Skeletal muscle satellite cell (primary cell): ENCODE measurements around the gene WDR1.

ENCODE experiments used
- H3K27me3 ChIP-seq: 2 replicates; pipeline ENCODE4 v1.7.0; 2013; ENCODE audit warnings: low read length; ENCODE audit not compliant: control insufficient read depth, insufficient read depth
- H3K36me3 ChIP-seq: 2 replicates; pipeline ENCODE4 v1.7.0; 2013; ENCODE audit warnings: mild to moderate bottlenecking, control low read depth, low read length; ENCODE audit not compliant: insufficient read depth
- H3K4me1 ChIP-seq: 2 replicates; pipeline ENCODE4 v1.7.0; 2013; ENCODE audit warnings: low read length; ENCODE audit not compliant: control insufficient read depth, insufficient read depth
- H3K4me2 ChIP-seq: 2 replicates; pipeline ENCODE4 v1.7.0; 2013; ENCODE audit warnings: mild to moderate bottlenecking, low read length
- H3K4me3 ChIP-seq: 2 replicates; pipeline ENCODE4 v1.7.0; 2013; ENCODE audit warnings: low read length
- H3K9ac ChIP-seq: 2 replicates; pipeline ENCODE4 v1.7.0; 2013; ENCODE audit warnings: mild to moderate bottlenecking, low read depth, low read length, moderate library complexity
- H3K9me3 ChIP-seq: replicated peaks from 2 replicates; pipeline ENCODE4 v1.7.0; 2013; ENCODE audit warnings: mild to moderate bottlenecking, control low read depth, low read length

Gene WDR1

GRCh38 chr4:10051517-10052135 lies 65.0 kb downstream of the WDR1 start:
- H3K27me3 ChIP-seq: peaks cover 3% of the 10 kb centered on the region
- H3K9ac ChIP-seq: no peak overlapping the region
- no peak overlapping the region for H3K4me3 ChIP-seq
- no peaks in the 10 kb centered on the region for H3K9me3 ChIP-seq
- H3K4me2 ChIP-seq: no peak overlapping the region
- no peaks in the 10 kb centered on the region for H3K4me1 ChIP-seq
- no peaks in the 10 kb centered on the region for H3K36me3 ChIP-seq

GRCh38 chr4:10050721-10051120 lies 65.9 kb downstream of the WDR1 start:
- no peak overlapping the region for H3K4me3 ChIP-seq

GRCh38 chr4:10050261-10050661 lies 66.3 kb downstream of the WDR1 start:
- no peak overlapping the region for H3K9ac ChIP-seq
- no peaks in the 10 kb centered on the region for H3K36me3 ChIP-seq
- peaks cover 3% of the 10 kb centered on the region for H3K27me3 ChIP-seq
- no peaks in the 10 kb centered on the region for H3K9me3 ChIP-seq
- H3K4me3 ChIP-seq: no peak overlapping the region
- H3K4me2 ChIP-seq: no peak overlapping the region
- no peaks in the 10 kb centered on the region for H3K4me1 ChIP-seq

More at GRCh38 chr4:10050721-10051120, 65.9 kb downstream of the WDR1 start:
- H3K4me1 ChIP-seq: no peaks in the 10 kb centered on the region
- no peak overlapping the region for H3K9ac ChIP-seq
- no peak overlapping the region for H3K4me2 ChIP-seq
- H3K36me3 ChIP-seq: no peaks in the 10 kb centered on the region
- no peaks in the 10 kb centered on the region for H3K9me3 ChIP-seq
- H3K27me3 ChIP-seq: peaks cover 3% of the 10 kb centered on the region

DNA sequence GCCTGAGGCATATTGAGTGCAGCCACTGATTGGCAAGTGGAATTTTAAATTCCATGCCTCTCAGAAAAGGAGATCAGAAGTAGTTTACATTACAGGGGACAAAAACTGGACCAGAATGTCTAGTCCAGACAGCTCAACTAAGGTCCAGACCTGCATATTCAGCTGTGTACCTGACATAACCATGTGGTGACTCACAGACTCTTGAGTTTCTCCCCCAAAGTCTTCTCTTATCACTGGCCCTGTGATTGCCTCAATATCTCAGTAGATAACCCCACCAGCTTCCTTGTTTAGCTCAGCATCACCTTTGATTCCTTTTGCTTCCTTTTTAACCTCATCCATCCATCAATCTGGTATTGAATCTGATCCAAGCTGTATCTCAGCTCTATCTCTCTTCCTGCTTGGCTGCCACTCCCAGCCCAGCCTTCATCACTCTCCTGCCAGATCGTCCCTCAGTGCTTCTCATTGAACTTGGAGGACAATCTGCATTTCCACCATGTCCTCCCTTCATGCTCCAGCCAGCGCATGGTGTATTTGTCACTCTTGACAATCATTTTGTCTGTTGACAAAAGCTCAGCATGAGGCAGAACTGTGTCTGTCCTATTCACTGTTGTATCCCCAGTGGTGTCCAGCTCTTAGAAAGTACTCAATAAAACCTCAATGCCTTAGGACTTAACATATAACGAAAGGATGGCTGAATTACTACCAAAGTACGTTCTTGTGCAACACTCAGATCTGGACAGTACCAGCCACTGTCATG lies 67.5 kb downstream of the WDR1 start:
- Histone ChIP-seq H3K27me3 (peaks cover 3% of the 10 kb centered on the region), H3K36me3 (no peaks in the 10 kb centered on the region), H3K9me3 (no peaks in the 10 kb centered on the region), H3K4me3 (no peak overlapping the region), H3K9ac (no peak overlapping the region), H3K4me2 (no peak overlapping the region), H3K4me1 (no peaks in the 10 kb centered on the region)

- Histone ChIP-seq H3K27me3 (peaks cover 3% of the 10 kb centered on the region), H3K9ac (no peak overlapping the region), H3K36me3 (no peaks in the 10 kb centered on the region), H3K4me3 (no peak overlapping the region), H3K9me3 (no peaks in the 10 kb centered on the region), H3K4me1 (no peaks in the 10 kb centered on the region), H3K4me2 (no peak overlapping the region)
These were observed 68.6 kb downstream of the WDR1 start for GRCh38 chr4:10047967-10048366.

GRCh38 chr4:10046471-10046870 lies 70.1 kb downstream of the WDR1 start:
- no peak overlapping the region for H3K4me3 ChIP-seq
- H3K27me3 ChIP-seq: no peaks in the 10 kb centered on the region
- no peak overlapping the region for H3K9ac ChIP-seq
- no peak overlapping the region for H3K4me2 ChIP-seq
- H3K4me1 ChIP-seq: no peaks in the 10 kb centered on the region
- no peaks in the 10 kb centered on the region for H3K36me3 ChIP-seq
- H3K9me3 ChIP-seq: no peaks in the 10 kb centered on the region

DNA sequence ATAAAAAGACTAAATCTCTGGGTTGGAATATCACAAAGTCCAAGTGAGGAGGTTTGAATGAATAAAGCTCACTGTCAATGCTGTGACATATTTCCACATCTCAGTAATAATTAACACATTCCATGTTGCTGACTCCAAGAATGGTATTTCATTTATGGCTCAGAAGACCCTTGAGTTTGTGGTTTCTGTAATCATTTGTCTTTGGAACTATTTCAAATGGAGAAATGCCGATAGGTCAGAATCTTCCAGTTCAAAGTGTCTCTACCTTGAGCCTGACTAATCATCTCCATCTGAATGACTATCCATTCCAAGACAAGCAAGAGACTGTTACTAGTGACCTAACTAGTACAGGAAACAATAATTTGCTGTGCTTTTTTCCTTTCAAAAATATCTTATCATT lies 71.1 kb downstream of the WDR1 start:
- Histone ChIP-seq H3K4me2 (no peak overlapping the region), H3K9me3 (no peaks in the 10 kb centered on the region), H3K4me1 (no peaks in the 10 kb centered on the region), H3K27me3 (no peaks in the 10 kb centered on the region), H3K4me3 (no peak overlapping the region), H3K36me3 (no peaks in the 10 kb centered on the region), H3K9ac (no peak overlapping the region)

DNA sequence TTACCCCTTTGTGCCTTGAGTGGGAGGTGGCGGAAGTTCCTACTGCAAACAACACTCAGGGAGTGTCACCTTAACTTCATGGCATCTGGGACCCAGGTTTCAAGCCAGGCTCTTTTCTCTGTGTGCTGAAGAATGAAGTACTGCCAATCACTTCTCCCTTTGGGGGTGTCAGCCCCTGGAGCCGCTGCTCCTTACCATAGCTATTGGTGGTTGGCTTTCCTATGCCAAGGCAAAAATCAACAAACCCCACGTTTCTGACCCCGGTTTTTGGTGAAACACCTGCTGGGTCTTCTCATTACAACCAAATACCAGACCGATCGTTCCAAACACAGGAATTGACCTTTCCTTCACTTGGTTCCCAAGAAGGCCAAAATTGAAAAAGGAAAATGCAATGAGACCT lies 75.6 kb downstream of the WDR1 start:
- H3K27me3 ChIP-seq: peaks cover 17% of the 10 kb centered on the region
- no peaks in the 10 kb centered on the region for H3K9me3 ChIP-seq
- no peak overlapping the region for H3K4me3 ChIP-seq
- H3K9ac ChIP-seq: no peak overlapping the region
- no peaks in the 10 kb centered on the region for H3K36me3 ChIP-seq
- no peaks in the 10 kb centered on the region for H3K4me1 ChIP-seq
- H3K4me2 ChIP-seq: no peak overlapping the region

DNA sequence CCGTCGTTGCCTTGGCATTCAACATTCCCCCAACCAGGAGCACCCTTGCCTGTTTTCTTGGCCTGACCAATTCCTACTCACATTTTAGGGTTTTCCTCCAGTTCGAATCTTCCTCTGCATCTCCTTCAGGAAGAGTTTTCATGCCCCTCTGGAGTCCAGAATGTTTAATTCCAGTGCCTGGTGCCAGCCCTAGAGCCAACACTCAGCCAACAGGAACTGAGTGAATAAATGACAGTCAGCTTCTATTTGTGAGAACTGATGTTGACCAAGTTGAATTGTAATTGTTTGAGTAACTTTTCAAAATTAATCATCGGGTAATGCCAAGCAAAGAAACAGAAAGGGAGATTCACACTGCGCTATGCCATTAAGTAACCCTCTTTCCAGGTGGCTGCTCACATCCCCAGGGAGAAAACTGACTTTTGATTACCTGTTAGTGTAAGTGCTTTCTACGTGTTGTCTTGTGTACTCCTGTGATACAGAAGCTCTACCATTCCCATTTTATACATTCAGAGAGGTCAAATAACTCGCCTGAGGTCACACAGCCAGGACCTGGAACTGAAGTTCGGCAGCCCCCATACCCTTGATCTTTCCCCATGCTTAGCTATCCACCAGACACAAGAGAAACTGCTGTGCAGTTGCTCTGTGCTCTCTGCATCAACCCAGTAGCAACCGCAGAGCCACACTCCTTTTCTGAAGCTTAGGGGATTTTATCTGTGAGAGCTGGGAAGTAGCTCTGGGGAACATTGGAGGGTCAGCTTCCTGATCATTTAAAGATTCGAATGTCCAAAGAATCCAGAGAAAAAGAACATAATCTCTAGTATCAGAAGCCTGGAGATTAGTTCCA lies 76.3 kb downstream of the WDR1 start:
- H3K9me3 ChIP-seq: no peaks in the 10 kb centered on the region
- no peak overlapping the region for H3K4me3 ChIP-seq
- no peak overlapping the region for H3K9ac ChIP-seq
- H3K4me1 ChIP-seq: no peaks in the 10 kb centered on the region
- no peaks in the 10 kb centered on the region for H3K36me3 ChIP-seq
- peaks cover 17% of the 10 kb centered on the region for H3K27me3 ChIP-seq
- no peak overlapping the region for H3K4me2 ChIP-seq

- no peaks in the 10 kb centered on the region for H3K9me3 ChIP-seq
- no peaks in the 10 kb centered on the region for H3K36me3 ChIP-seq
- H3K4me3 ChIP-seq: no peak overlapping the region
- peaks cover 17% of the 10 kb centered on the region for H3K27me3 ChIP-seq
- H3K4me2 ChIP-seq: no peak overlapping the region
- peaks cover 23% of the 10 kb centered on the region for H3K4me1 ChIP-seq
- H3K9ac ChIP-seq: no peak overlapping the region
These were observed 79.7 kb downstream of the WDR1 start for GRCh38 chr4:10036807-10037342.

DNA sequence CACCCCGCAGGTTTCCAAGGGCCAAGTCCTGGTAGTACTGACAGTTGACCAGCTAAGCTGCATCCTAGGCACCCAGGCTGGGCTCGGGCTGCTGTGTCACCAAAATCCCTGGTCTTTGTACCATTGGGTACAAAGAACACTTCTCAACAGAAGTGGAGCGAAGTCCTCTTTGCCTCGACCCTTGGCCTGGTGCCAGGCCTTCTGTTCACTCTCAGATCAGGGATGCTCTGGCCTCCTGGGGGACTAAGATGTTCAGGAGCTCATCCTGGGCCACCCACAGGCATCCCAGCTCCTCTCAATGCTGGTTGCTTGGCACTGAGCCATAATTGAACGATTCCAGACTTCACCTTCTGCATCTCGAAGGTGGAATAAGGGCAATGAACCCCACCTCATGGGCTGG lies 81.5 kb downstream of the WDR1 start:
- peaks cover 17% of the 10 kb centered on the region for H3K27me3 ChIP-seq
- no peak overlapping the region for H3K4me2 ChIP-seq
- no peak overlapping the region for H3K9ac ChIP-seq
- no peak overlapping the region for H3K4me3 ChIP-seq
- H3K4me1 ChIP-seq: peaks cover 23% of the 10 kb centered on the region
- no peaks in the 10 kb centered on the region for H3K36me3 ChIP-seq
- no peaks in the 10 kb centered on the region for H3K9me3 ChIP-seq
